ENCODE measurements around the gene SLC35D1.

DNA sequence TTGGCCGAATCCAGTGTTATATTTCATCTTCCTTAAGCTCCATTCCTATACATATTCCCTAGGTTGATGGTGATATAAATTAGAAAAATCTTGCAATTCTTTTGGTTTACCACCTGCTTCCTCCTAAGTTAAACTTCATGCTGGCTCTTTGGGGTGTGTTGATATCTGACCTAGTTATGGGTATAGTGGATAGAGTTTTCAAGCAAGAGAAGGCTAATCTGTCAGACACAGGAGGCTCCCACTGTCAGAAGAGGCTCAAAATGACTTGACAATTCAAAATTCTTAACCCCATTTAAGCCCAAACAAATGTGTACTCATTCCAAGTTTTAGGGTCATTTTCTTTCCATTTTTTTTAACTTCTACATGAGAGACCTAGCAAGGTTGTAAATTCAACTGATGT is 8.5 kb upstream of the SLC35D1 start:
- TF ChIP-seq, protein P1, sequence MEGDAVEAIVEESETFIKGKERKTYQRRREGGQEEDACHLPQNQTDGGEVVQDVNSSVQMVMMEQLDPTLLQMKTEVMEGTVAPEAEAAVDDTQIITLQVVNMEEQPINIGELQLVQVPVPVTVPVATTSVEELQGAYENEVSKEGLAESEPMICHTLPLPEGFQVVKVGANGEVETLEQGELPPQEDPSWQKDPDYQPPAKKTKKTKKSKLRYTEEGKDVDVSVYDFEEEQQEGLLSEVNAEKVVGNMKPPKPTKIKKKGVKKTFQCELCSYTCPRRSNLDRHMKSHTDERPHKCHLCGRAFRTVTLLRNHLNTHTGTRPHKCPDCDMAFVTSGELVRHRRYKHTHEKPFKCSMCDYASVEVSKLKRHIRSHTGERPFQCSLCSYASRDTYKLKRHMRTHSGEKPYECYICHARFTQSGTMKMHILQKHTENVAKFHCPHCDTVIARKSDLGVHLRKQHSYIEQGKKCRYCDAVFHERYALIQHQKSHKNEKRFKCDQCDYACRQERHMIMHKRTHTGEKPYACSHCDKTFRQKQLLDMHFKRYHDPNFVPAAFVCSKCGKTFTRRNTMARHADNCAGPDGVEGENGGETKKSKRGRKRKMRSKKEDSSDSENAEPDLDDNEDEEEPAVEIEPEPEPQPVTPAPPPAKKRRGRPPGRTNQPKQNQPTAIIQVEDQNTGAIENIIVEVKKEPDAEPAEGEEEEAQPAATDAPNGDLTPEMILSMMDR (IDR thresholded peaks at IDR 0.05) = no peak
- TF ChIP-seq POLR2A (IDR thresholded peaks at IDR 0.05) (no peak), POLR2AphosphoS5 (IDR thresholded peaks at IDR 0.05) (no peak), EP300 (IDR thresholded peaks at IDR 0.05) (no peak)

Measured in upper lobe of left lung (tissue), 4 donors.